Nephron (organoid): ENCODE measurements around the gene CPE.
"Not testable (repeated sequence)": the region's sequence is repeated elsewhere in the genome, so short reads cannot be mapped to it uniquely, and the experiment has no call there.

Experiments used
- H3K27ac Mint-ChIP-seq, 3 experiments: 2 replicates each; pipeline ENCODE4 v1.8.0; 2020; ENCODE audit warnings: mixed read lengths in 3 of 3, mild to moderate bottlenecking in 2 of 3, moderate library complexity in 1 of 3
- H3K27me3 Mint-ChIP-seq: 2 replicates; pipeline ENCODE4 v1.8.0; 2021; ENCODE audit warnings: low read depth, mild to moderate bottlenecking, moderate library complexity, mixed read lengths
- H3K36me3 Mint-ChIP-seq: 2 replicates; pipeline ENCODE4 v1.8.0; 2020; ENCODE audit warnings: low read depth, mixed read lengths
- H3K4me1 Mint-ChIP-seq: 2 replicates; pipeline ENCODE4 v1.8.0; 2020; ENCODE audit warnings: mixed read lengths
- H3K4me3 Mint-ChIP-seq, 3 experiments: 2 replicates each; pipeline ENCODE4 v1.8.0; 2020; ENCODE audit warnings: mild to moderate bottlenecking in 3 of 3, mixed read lengths in 3 of 3, moderate library complexity in 2 of 3
- H3K9me3 Mint-ChIP-seq: 2 replicates; pipeline ENCODE4 v1.8.0; 2020; ENCODE audit warnings: mixed read lengths
- CTCF ChIP-seq, 3 experiments: fragments of 200-600 bp; sonication (generic); IDR thresholded peaks; one replicate each; pipeline ENCODE4 v1.5.0; 2021; ENCODE audit warnings: antibody characterized with exemption in 3 of 3; ENCODE audit not compliant: unreplicated experiment in 3 of 3

CPE gene

GRCh38 chr4:165476214-165477098 is 97.6 kb downstream of the CPE start:
- no peaks in the 10 kb centered on the region for H3K27me3 Mint-ChIP-seq
- no peak for TF ChIP-seq CTCF (IDR thresholded peaks at IDR 0.05; ENCODE audit: unreplicated experiment in 3 of 3)
- no peak overlapping the region for H3K4me3 Mint-ChIP-seq
- peaks cover 10% of the 10 kb centered on the region for H3K4me1 Mint-ChIP-seq
- H3K36me3 Mint-ChIP-seq: peaks cover 41% of the 10 kb centered on the region
- H3K9me3 Mint-ChIP-seq: peaks cover 30% of the 10 kb centered on the region
- H3K27ac Mint-ChIP-seq: no peak overlapping the region

GRCh38 chr4:165477799-165478198 is 99.0 kb downstream of the CPE start:
- Mint-ChIP-seq H3K4me1 (peaks cover 20% of the 10 kb centered on the region), H3K4me3 (no peak overlapping the region), H3K9me3 (peaks cover 27% of the 10 kb centered on the region), H3K36me3 (peaks cover 49% of the 10 kb centered on the region), H3K27ac (peak overlapping the region; percentile 28 to 61 (median 42)), H3K27me3 (no peaks in the 10 kb centered on the region)
- no peak for TF ChIP-seq CTCF (IDR thresholded peaks at IDR 0.05; ENCODE audit: unreplicated experiment in 3 of 3)

GRCh38 chr4:165478260-165478659 is 99.5 kb downstream of the CPE start:
- Mint-ChIP-seq H3K9me3 (peaks cover 24% of the 10 kb centered on the region), H3K27me3 (no peaks in the 10 kb centered on the region), H3K4me1 (peaks cover 20% of the 10 kb centered on the region), H3K4me3 (no peak overlapping the region), H3K27ac (peak overlapping the region in 1 of 3 experiments; percentile 61), H3K36me3 (peaks cover 52% of the 10 kb centered on the region)
- no peak for TF ChIP-seq CTCF (IDR thresholded peaks at IDR 0.05; ENCODE audit: unreplicated experiment in 3 of 3)

- Mint-ChIP-seq H3K9me3 (peaks cover under 1% of the 10 kb centered on the region), H3K27ac (peak overlapping the region; percentile 78 to 87 (median 81)), H3K27me3 (no peaks in the 10 kb centered on the region), H3K36me3 (peaks cover 45% of the 10 kb centered on the region), H3K4me1 (peaks cover 20% of the 10 kb centered on the region), H3K4me3 (no peak overlapping the region)
- TF ChIP-seq CTCF (IDR thresholded peaks at IDR 0.05; ENCODE audit: unreplicated experiment in 3 of 3): no peak
Observed at GRCh38 chr4:165481053-165481835, 102.4 kb downstream of the CPE start.

- peaks cover 5% of the 10 kb centered on the region for H3K4me1 Mint-ChIP-seq
- H3K36me3 Mint-ChIP-seq: peaks cover 26% of the 10 kb centered on the region
- no peak for TF ChIP-seq CTCF (IDR thresholded peaks at IDR 0.05; ENCODE audit: unreplicated experiment in 3 of 3)
- peaks cover 5% of the 10 kb centered on the region for H3K27me3 Mint-ChIP-seq
- H3K27ac Mint-ChIP-seq: no peak overlapping the region
- H3K4me3 Mint-ChIP-seq: no peak overlapping the region
- no peaks in the 10 kb centered on the region for H3K9me3 Mint-ChIP-seq
Observed at GRCh38 chr4:165489786-165490185, 111.0 kb downstream of the CPE start.

- H3K9me3 Mint-ChIP-seq, H3K27me3 Mint-ChIP-seq, H3K4me3 Mint-ChIP-seq, H3K4me1 Mint-ChIP-seq, H3K27ac Mint-ChIP-seq: not testable (repeated sequence)
- H3K36me3 Mint-ChIP-seq: peaks cover 19% of the 10 kb centered on the region
Observed at GRCh38 chr4:165492583-165492982, 113.8 kb downstream of the CPE start.
